GM23338 (cell line): ENCODE data around the gene PPP4R2. TPM values are rescaled to one million over a fixed set of nuclear protein-coding genes. Genes with fewer than 3 reads are reported as not detected.

Experiments
- ATAC-seq: fragments of 200-7000 bp; cut with Tn5 transposase; 3 replicates; pipeline ENCODE4 v1.9.1; 2020
- DNase-seq: peaks from one replicate; pipeline ENCODE4 v3.0.0-alpha.2; 2015; ENCODE audit warnings: low spot score
- H2AFZ ChIP-seq: fragments of 200-600 bp; sonication (generic); 2 replicates; pipeline ENCODE4 v1.8.0; 2016; ENCODE audit warnings: antibody characterized with exemption, mild to moderate bottlenecking, moderate library complexity
- H3F3A ChIP-seq: fragments of 200-600 bp; sonication (generic); replicated peaks from 2 replicates; pipeline ENCODE4 v1.8.0; 2017; ENCODE audit warnings: antibody characterized with exemption, mixed run types, low read depth
- H3K27ac ChIP-seq: fragments of 200-600 bp; sonication (generic); 2 replicates; pipeline ENCODE4 v1.6.1; 2016; ENCODE audit warnings: low read depth
- H3K27me3 ChIP-seq: fragments of 200-600 bp; sonication (generic); 2 replicates; pipeline ENCODE4 v1.8.0; 2016; ENCODE audit warnings: mild to moderate bottlenecking, mixed run types, moderate library complexity; ENCODE audit not compliant: insufficient read depth
- H3K36me3 ChIP-seq: fragments of 200-600 bp; sonication (generic); 2 replicates; pipeline ENCODE4 v1.8.0; 2016; ENCODE audit warnings: mild to moderate bottlenecking; ENCODE audit not compliant: insufficient read depth
- H3K4me1 ChIP-seq: fragments of 200-600 bp; sonication (generic); 2 replicates; pipeline ENCODE4 v1.8.0; 2016; ENCODE audit warnings: mild to moderate bottlenecking, moderate library complexity; ENCODE audit not compliant: insufficient read depth
- H3K4me2 ChIP-seq: fragments of 200-600 bp; sonication (generic); 2 replicates; pipeline ENCODE4 v1.7.1; 2017; ENCODE audit warnings: mixed run types
- H3K4me3 ChIP-seq: fragments of 200-600 bp; sonication (generic); 2 replicates; pipeline ENCODE4 v1.6.1; 2016; ENCODE audit warnings: mixed run types
- H3K79me2 ChIP-seq: fragments of 200-600 bp; sonication (generic); replicated peaks from 2 replicates; pipeline ENCODE4 v1.8.0; 2017; ENCODE audit warnings: mild to moderate bottlenecking; ENCODE audit not compliant: insufficient read depth
- H3K9me2 ChIP-seq: fragments of 200-600 bp; sonication (generic); 2 replicates; pipeline ENCODE4 v1.8.0; 2017; ENCODE audit not compliant: insufficient read depth
- H4K20me1 ChIP-seq: fragments of 200-600 bp; sonication (generic); replicated peaks from 2 replicates; pipeline ENCODE4 v1.8.0; 2017; ENCODE audit warnings: mild to moderate bottlenecking; ENCODE audit not compliant: insufficient read depth
- H3K27ac Mint-ChIP-seq: 2 replicates; pipeline ENCODE4 v1.8.0; 2020; ENCODE audit warnings: inconsistent platforms, mild to moderate bottlenecking, moderate library complexity, mixed read lengths
- H3K27me3 Mint-ChIP-seq: 3 replicates; pipeline ENCODE4 v1.8.0; 2022; ENCODE audit warnings: low read depth, mild to moderate bottlenecking, moderate library complexity, mixed read lengths, inconsistent platforms; ENCODE audit not compliant: insufficient read depth, poor library complexity
- H3K36me3 Mint-ChIP-seq: 3 replicates; pipeline ENCODE4 v1.8.0; 2021; ENCODE audit warnings: low read depth, mild to moderate bottlenecking, inconsistent platforms, moderate library complexity, mixed read lengths
- H3K4me1 Mint-ChIP-seq: 3 replicates; pipeline ENCODE4 v1.8.0; 2020; ENCODE audit warnings: mild to moderate bottlenecking, inconsistent platforms, mixed read lengths
- H3K4me3 Mint-ChIP-seq: 3 replicates; pipeline ENCODE4 v1.8.0; 2021; ENCODE audit warnings: moderate library complexity, mild to moderate bottlenecking, inconsistent platforms, mixed read lengths
- H3K9me3 Mint-ChIP-seq: 3 replicates; pipeline ENCODE4 v1.8.0; 2020; ENCODE audit warnings: moderate library complexity, mild to moderate bottlenecking, inconsistent platforms, mixed read lengths
- CREB1 ChIP-seq: fragments of 250-450 bp; sonication (Bioruptor Pico); IDR thresholded peaks from 2 replicates; pipeline ENCODE4 v1.5.0; 2020; ENCODE audit warnings: low read depth, mild to moderate bottlenecking, moderate library complexity
- EZH2 ChIP-seq: fragments of 200-600 bp; sonication (generic); IDR thresholded peaks from one replicate; pipeline ENCODE4 v1.8.0; 2017; ENCODE audit warnings: antibody characterized with exemption, mild to moderate bottlenecking, low read depth; ENCODE audit not compliant: unreplicated experiment
- EZH2phosphoT487 ChIP-seq: fragments of 200-600 bp; sonication (generic); IDR thresholded peaks from one replicate; pipeline ENCODE4 v1.8.1; 2018; ENCODE audit warnings: antibody characterized with exemption; ENCODE audit not compliant: unreplicated experiment
- JUNB ChIP-seq: IDR thresholded peaks from one replicate; pipeline ENCODE4 v1.6.1; 2016; ENCODE audit warnings: antibody characterized with exemption; ENCODE audit not compliant: unreplicated experiment
- NANOG ChIP-seq: IDR thresholded peaks from 2 replicates; pipeline ENCODE4 v1.6.1; 2016; ENCODE audit warnings: antibody characterized with exemption, borderline replicate concordance
- POLR2AphosphoS5 ChIP-seq: IDR thresholded peaks from 2 replicates; pipeline ENCODE4 v1.6.1; 2016; ENCODE audit warnings: antibody characterized with exemption, low read depth
- STAT1 ChIP-seq: IDR thresholded peaks from one replicate; pipeline ENCODE4 v1.6.1; 2016; ENCODE audit warnings: antibody characterized with exemption; ENCODE audit not compliant: unreplicated experiment
- ZNF114 ChIP-seq: fragments of 250-450 bp; sonication (Bioruptor Pico); IDR thresholded peaks from 2 replicates; pipeline ENCODE4 v1.5.0; 2020; ENCODE audit warnings: mild to moderate bottlenecking, moderate library complexity
- ZNF331 ChIP-seq: fragments of 250-450 bp; sonication (Bioruptor Pico); IDR thresholded peaks from 2 replicates; pipeline ENCODE4 v1.5.0; 2020; ENCODE audit warnings: low read depth, mild to moderate bottlenecking, moderate library complexity
- polyA plus RNA-seq: library from polyadenylated mRNA; unstranded; fragments of >200 nt; fragmentation: Nextera tagmentation; extraction: Ambion mirVana; gene quantifications from 2 replicates; pipeline ENCODE4 v1.2.1, GENCODE V29; 2016
- total RNA-seq: library from RNA; depleted of rRNA; stranded (reverse); fragments of >200 nt; shearing (Covaris generic); gene quantifications from 2 replicates; pipeline ENCODE4 v1.2.3, GENCODE V29; 2014
- TF ChIP-seq, protein P1 (sequence below), 2 experiments: fragments of 200-600 bp in 1 of 2; sonication (generic) in 1 of 2; conservative IDR thresholded peaks; 2 replicates each; pipeline versions ENCODE4 v1.5.1 to v1.6.1; 2016 to 2017; ENCODE audit warnings: antibody characterized with exemption in 2 of 2, low read depth in 2 of 2, mild to moderate bottlenecking in 2 of 2, moderate library complexity in 1 of 2
- TF ChIP-seq, protein P2 (sequence below): IDR thresholded peaks from one replicate; pipeline ENCODE4 v1.6.1; 2018; ENCODE audit warnings: antibody characterized with exemption; ENCODE audit not compliant: unreplicated experiment
- TF ChIP-seq, protein P3 (sequence below): IDR thresholded peaks from 2 replicates; pipeline ENCODE4 v1.6.1; 2016; ENCODE audit warnings: antibody characterized with exemption
- TF ChIP-seq, protein P4 (sequence below): fragments of 250-450 bp; sonication (Bioruptor Pico); IDR thresholded peaks from 2 replicates; pipeline ENCODE4 v1.5.0; 2020; ENCODE audit warnings: mild to moderate bottlenecking, moderate library complexity

Gene PPP4R2
- total and polyA plus RNA-seq, 2 experiments from 2014 or later, result 62.7 to 117 TPM

DNA sequence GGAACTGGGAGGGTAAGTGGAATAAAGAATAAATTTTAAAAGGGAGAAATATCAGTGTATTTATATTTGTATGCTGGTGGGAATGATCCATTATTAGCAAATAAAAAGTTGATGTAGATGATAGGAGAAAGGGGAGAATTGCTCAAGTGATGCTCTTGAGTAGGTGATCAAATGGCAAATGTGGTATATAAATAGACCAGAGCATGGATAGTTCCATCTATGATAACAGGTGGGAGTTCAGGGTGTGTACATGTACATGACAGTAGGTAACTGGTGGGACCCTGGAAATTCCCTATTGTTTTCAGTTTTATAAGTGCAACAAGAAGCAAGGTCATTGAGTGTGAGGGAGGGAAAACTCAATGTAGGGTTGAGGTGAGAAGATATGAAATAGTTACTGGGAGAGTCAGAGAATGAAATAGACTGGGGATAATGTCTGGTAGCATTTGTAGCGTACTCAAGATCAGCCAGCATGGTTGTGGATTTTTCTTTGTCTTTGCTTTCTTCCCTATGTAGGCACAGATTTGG lies 33.5 kb downstream of the PPP4R2 start:
- peak overlapping the region; percentile 79; the same call in 1 of the 2 replicates for H3K27ac Mint-ChIP-seq
- peaks cover 50% of the 10 kb centered on the region for H3K4me1 Mint-ChIP-seq
- no peak for ATAC-seq

More for the DNA sequence above, 33.5 kb downstream of the PPP4R2 start:
- H3K36me3 Mint-ChIP-seq, result peaks cover 12% of the 10 kb centered on the region; the same call in 2 of the 3 replicates
- Histone ChIP-seq H3K4me1 (peaks cover 18% of the 10 kb centered on the region), H4K20me1 (peaks cover 47% of the 10 kb centered on the region), H3K4me2 (no peak overlapping the region), H3K27me3 (no peaks in the 10 kb centered on the region), H3K4me3 (no peak overlapping the region), H3K36me3 (no peaks in the 10 kb centered on the region), H2AFZ (no peak overlapping the region), H3K27ac (peak overlapping the region; percentile 30; the same call in 1 of the 2 replicates), H3K79me2 (no peaks in the 10 kb centered on the region; the same call in 1 of the 2 replicates), H3K9me2 (no peaks in the 10 kb centered on the region), H3F3A (no peaks in the 10 kb centered on the region)
- TF ChIP-seq ZNF114 (CRISPR knock-in tag) (no peak), ZNF331 (CRISPR knock-in tag) (no peak), JUNB (no peak), POLR2AphosphoS5 (no peak), EZH2 (no peak), CREB1 (CRISPR knock-in tag) (no peak), EZH2phosphoT487 (no peak), STAT1 (no peak), NANOG (no peak)
- TF ChIP-seq, protein P1, sequence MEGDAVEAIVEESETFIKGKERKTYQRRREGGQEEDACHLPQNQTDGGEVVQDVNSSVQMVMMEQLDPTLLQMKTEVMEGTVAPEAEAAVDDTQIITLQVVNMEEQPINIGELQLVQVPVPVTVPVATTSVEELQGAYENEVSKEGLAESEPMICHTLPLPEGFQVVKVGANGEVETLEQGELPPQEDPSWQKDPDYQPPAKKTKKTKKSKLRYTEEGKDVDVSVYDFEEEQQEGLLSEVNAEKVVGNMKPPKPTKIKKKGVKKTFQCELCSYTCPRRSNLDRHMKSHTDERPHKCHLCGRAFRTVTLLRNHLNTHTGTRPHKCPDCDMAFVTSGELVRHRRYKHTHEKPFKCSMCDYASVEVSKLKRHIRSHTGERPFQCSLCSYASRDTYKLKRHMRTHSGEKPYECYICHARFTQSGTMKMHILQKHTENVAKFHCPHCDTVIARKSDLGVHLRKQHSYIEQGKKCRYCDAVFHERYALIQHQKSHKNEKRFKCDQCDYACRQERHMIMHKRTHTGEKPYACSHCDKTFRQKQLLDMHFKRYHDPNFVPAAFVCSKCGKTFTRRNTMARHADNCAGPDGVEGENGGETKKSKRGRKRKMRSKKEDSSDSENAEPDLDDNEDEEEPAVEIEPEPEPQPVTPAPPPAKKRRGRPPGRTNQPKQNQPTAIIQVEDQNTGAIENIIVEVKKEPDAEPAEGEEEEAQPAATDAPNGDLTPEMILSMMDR (conservative IDR thresholded peaks at IDR 0.05; ENCODE audit: low read depth in 2 of 2), result no peak
- TF ChIP-seq, protein P2, sequence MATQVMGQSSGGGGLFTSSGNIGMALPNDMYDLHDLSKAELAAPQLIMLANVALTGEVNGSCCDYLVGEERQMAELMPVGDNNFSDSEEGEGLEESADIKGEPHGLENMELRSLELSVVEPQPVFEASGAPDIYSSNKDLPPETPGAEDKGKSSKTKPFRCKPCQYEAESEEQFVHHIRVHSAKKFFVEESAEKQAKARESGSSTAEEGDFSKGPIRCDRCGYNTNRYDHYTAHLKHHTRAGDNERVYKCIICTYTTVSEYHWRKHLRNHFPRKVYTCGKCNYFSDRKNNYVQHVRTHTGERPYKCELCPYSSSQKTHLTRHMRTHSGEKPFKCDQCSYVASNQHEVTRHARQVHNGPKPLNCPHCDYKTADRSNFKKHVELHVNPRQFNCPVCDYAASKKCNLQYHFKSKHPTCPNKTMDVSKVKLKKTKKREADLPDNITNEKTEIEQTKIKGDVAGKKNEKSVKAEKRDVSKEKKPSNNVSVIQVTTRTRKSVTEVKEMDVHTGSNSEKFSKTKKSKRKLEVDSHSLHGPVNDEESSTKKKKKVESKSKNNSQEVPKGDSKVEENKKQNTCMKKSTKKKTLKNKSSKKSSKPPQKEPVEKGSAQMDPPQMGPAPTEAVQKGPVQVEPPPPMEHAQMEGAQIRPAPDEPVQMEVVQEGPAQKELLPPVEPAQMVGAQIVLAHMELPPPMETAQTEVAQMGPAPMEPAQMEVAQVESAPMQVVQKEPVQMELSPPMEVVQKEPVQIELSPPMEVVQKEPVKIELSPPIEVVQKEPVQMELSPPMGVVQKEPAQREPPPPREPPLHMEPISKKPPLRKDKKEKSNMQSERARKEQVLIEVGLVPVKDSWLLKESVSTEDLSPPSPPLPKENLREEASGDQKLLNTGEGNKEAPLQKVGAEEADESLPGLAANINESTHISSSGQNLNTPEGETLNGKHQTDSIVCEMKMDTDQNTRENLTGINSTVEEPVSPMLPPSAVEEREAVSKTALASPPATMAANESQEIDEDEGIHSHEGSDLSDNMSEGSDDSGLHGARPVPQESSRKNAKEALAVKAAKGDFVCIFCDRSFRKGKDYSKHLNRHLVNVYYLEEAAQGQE, result no peak
- TF ChIP-seq, protein P3, sequence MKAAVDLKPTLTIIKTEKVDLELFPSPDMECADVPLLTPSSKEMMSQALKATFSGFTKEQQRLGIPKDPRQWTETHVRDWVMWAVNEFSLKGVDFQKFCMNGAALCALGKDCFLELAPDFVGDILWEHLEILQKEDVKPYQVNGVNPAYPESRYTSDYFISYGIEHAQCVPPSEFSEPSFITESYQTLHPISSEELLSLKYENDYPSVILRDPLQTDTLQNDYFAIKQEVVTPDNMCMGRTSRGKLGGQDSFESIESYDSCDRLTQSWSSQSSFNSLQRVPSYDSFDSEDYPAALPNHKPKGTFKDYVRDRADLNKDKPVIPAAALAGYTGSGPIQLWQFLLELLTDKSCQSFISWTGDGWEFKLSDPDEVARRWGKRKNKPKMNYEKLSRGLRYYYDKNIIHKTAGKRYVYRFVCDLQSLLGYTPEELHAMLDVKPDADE, result no peak
- TF ChIP-seq, protein P4, sequence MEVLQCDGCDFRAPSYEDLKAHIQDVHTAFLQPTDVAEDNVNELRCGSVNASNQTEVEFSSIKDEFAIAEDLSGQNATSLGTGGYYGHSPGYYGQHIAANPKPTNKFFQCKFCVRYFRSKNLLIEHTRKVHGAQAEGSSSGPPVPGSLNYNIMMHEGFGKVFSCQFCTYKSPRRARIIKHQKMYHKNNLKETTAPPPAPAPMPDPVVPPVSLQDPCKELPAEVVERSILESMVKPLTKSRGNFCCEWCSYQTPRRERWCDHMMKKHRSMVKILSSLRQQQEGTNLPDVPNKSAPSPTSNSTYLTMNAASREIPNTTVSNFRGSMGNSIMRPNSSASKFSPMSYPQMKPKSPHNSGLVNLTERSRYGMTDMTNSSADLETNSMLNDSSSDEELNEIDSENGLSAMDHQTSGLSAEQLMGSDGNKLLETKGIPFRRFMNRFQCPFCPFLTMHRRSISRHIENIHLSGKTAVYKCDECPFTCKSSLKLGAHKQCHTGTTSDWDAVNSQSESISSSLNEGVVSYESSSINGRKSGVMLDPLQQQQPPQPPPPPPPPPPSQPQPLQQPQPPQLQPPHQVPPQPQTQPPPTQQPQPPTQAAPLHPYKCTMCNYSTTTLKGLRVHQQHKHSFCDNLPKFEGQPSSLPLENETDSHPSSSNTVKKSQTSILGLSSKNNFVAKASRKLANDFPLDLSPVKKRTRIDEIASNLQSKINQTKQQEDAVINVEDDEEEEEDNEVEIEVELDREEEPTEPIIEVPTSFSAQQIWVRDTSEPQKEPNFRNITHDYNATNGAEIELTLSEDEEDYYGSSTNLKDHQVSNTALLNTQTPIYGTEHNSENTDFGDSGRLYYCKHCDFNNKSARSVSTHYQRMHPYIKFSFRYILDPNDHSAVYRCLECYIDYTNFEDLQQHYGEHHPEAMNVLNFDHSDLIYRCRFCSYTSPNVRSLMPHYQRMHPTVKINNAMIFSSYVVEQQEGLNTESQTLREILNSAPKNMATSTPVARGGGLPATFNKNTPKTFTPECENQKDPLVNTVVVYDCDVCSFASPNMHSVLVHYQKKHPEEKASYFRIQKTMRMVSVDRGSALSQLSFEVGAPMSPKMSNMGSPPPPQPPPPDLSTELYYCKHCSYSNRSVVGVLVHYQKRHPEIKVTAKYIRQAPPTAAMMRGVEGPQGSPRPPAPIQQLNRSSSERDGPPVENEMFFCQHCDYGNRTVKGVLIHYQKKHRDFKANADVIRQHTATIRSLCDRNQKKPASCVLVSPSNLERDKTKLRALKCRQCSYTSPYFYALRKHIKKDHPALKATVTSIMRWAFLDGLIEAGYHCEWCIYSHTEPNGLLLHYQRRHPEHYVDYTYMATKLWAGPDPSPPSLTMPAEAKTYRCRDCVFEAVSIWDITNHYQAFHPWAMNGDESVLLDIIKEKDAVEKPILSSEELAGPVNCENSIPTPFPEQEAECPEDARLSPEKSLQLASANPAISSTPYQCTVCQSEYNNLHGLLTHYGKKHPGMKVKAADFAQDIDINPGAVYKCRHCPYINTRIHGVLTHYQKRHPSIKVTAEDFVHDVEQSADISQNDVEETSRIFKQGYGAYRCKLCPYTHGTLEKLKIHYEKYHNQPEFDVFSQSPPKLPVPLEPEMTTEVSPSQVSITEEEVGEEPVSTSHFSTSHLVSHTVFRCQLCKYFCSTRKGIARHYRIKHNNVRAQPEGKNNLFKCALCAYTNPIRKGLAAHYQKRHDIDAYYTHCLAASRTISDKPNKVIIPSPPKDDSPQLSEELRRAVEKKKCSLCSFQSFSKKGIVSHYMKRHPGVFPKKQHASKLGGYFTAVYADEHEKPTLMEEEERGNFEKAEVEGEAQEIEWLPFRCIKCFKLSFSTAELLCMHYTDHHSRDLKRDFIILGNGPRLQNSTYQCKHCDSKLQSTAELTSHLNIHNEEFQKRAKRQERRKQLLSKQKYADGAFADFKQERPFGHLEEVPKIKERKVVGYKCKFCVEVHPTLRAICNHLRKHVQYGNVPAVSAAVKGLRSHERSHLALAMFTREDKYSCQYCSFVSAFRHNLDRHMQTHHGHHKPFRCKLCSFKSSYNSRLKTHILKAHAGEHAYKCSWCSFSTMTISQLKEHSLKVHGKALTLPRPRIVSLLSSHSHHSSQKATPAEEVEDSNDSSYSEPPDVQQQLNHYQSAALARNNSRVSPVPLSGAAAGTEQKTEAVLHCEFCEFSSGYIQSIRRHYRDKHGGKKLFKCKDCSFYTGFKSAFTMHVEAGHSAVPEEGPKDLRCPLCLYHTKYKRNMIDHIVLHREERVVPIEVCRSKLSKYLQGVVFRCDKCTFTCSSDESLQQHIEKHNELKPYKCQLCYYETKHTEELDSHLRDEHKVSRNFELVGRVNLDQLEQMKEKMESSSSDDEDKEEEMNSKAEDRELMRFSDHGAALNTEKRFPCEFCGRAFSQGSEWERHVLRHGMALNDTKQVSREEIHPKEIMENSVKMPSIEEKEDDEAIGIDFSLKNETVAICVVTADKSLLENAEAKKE (CRISPR knock-in tag), result no peak
- DNase-seq, result no peak
- H3K27me3 Mint-ChIP-seq, result peaks cover 5% of the 10 kb centered on the region
- no peaks in the 10 kb centered on the region for H3K9me3 Mint-ChIP-seq
- no peak overlapping the region for H3K4me3 Mint-ChIP-seq
